Fibroblast of skin of abdomen (primary cell): ENCODE results near the gene TEKTIP1. TPM values are rescaled to one million over a fixed set of nuclear protein-coding genes. Genes with fewer than 3 reads are reported as not detected.

ENCODE experiments used
- DNase-seq: peaks from one replicate; pipeline ENCODE4 v3.0.0-alpha.2; 2013
- polyA plus RNA-seq, 2 experiments: library from polyadenylated mRNA; unstranded; fragments of 120-200 nt; gene quantifications; one replicate each; pipeline ENCODE4 v1.2.1, GENCODE V29; 2013; ENCODE audit not compliant: insufficient read length in 2 of 2

Gene TEKTIP1
- polyA plus RNA-seq (2013, experiment 1 of 2; ENCODE audit: insufficient read length), result 3.7 TPM
- 4.2 TPM for polyA plus RNA-seq (2013, experiment 2 of 2; ENCODE audit: insufficient read length)

DNA sequence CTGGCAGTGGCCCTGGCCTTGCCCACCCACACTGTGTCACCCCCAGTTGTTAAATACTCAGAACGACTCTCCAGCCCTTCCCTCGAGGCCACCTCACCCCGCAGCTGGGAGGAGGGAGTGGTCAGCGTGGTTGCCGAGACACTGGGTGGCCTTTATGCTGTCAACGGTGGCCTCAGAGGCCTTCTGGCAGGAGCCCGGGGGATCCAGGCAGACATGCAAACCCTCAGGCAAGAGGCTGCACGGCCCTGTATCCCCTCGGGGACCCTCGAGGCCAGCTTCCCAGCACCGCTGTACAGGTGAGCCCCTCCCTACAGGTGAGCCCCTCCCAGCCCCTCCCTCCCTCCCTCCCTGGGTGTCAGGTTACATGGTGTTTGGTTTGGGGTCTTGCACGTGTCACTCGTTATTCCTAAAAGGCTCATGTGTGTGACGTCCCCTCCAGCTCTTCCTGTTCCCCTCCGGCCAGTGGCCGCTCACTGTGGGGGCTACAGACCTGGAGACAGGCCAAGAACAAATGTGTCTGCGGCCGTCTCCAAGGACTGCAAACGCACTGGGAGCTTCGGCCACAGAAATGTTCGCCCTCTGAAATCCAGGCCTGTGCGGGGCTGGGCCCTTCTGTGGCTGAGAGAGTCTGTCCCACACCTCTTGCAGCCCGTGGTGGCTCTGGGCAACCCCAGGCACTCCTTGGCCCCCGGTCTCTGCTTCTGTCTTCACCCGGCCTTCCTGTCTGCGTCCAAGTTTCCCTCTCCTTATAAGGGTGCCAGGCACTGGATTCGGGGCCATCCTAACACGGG, at the start of gene TEKTIP1:
Gene TEKTIP1 (plus strand): TSS at position 210 of the 791 bp plus-strand sequence. CDS start 4 bp downstream, at position 214.
- no peak for DNase-seq

- no peak for DNase-seq
Measured at GRCh38 chr19:3491396-3492119, 47.4 kb upstream of the TEKTIP1 start.

DNA sequence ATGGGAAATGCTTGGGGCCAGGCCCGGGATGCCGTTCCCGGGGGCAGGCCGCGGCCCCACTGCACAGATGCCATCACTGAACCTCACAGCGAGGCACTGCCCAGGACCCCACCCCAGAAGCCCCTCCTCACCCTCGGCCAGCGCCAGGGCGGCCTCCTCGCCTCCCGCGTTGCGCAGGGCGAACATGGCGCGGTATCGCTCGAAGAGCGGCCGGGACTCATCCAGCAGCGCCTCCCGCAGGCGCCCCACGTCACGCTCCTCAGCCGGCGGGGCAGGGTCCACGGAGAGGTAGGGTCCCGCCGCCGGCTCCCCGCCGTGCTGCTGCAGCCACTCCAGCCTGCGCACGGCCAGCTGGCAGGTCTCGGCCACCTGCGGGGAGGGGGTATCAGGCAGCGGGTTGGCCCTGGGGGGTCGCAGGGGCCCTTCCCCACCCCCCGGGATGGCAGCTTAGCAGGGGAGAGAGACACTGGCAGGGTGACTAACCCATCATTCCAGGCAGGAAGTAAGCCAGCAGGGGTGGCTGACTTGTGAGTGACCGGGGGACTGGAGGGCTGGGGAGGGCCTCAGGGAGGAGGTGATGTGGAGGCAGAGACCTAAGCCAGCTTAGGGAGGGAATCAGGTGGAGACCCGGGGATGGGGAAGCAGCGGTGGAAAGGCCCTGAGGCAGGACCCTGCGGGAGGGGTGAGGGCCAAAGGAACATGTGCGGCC, 46.7 kb upstream of the TEKTIP1 start:
- no peak for DNase-seq

- no peak for DNase-seq
Measured at GRCh38 chr19:3492919-3493318, 46.1 kb upstream of the TEKTIP1 start.

DNA sequence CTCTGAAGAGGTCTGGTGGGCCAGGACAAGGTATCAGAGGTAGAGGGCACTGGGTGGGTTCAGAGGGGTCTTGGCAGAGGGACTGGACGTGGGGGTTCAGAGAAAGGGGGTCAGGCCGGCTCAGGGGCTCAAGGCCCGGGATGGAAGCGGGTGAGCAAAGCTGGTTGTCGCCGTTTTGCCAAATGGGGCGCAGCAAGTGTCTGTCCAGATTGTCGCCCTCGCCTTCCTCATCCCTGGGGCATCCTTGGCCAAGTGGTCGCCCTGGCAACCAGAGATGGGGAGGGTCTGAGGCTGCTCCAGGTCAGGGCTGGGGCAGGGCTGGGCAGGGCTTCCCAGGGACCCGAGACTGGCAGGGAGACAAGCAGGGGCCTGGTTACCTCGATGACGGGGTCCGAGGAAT, 45.3 kb upstream of the TEKTIP1 start:
- DNase-seq, result no peak

DNA sequence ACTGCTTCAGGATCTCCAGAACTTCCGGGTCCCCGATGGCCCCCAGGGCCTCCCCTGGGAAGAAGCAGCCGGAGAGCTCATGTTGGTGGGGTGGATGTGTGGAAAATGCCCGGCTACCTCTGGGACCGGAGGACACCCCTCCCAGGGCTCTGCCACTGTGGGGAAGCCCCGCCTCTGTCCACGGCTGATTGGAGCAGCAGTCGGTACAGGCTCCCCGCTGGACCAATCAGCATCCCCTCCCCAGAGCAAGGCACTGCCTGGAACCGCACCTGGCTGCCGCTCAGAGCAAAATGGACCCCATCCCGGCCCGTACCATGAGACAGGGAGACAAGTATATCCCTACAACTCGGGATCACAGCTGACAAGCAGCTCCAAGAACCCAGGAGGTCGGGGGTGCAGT, 44.9 kb upstream of the TEKTIP1 start:
- DNase-seq, result no peak

GRCh38 chr19:3494559-3494958, 44.4 kb upstream of the TEKTIP1 start:
- no peak for DNase-seq

- DNase-seq, result no peak
Measured at GRCh38 chr19:3496392-3497273, 42.3 kb upstream of the TEKTIP1 start.

- DNase-seq, result no peak
Measured at GRCh38 chr19:3497757-3498520, 41.0 kb upstream of the TEKTIP1 start.

GRCh38 chr19:3499738-3500428, 39.1 kb upstream of the TEKTIP1 start:
- no peak for DNase-seq

DNA sequence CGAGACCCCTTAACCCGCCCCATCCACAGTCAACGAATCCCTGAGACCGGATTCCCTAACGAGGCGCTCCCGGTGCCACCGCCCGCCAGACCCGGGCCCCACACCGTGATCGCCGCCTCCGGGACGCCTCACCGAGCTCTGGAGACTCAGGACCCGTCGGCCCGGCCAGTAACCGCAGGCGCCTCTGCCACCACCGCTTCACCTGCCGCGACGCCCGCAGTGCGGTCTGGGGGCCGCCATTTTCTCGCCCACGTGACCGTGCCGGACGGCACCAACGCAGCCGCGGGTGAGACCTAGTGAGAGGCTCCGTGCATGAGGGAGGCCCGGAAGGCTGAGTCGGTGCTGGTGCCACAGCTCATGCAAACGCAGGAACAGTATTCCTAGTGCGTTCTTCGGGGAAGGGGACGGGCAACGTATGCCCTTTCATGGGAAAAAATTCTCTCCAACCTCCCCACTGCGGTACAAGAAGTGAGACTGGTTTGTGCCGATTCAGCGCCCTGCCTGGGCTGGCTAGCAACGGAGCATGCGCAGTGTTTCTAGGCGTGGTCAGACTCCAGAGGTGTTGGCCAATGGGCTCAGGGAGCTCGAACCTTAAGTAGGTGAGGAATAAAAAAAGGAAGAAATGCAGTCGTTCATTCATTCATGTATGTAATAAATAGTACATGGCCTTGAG, 38.4 kb upstream of the TEKTIP1 start, which contains the start of gene DOHH:
Gene DOHH (minus strand): TSS at position 246 of the 673 bp plus-strand sequence. CDS start 3,860 bp downstream, outside the sequence.
- peak; percentile 95 for DNase-seq

DNA sequence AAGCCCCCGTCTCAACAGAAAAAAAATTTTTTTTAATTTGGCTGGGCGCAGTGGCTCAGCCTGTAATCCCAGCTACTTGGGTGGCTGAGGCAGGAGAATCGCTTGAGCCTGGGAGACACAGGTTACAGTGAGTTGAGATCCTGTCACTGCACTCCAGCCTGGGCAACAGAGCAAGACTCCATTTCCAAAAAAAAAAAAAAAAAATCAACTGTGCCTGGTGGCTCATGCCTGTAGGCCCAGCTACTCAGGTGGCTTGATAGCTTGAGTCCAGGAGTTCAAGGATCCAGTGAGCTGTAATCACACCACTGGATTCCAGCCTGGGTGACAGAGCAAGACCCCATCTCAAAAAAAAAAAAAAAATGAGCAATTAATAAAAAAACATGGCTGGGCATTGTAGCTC, 37.2 kb upstream of the TEKTIP1 start:
- no peak for DNase-seq

DNA sequence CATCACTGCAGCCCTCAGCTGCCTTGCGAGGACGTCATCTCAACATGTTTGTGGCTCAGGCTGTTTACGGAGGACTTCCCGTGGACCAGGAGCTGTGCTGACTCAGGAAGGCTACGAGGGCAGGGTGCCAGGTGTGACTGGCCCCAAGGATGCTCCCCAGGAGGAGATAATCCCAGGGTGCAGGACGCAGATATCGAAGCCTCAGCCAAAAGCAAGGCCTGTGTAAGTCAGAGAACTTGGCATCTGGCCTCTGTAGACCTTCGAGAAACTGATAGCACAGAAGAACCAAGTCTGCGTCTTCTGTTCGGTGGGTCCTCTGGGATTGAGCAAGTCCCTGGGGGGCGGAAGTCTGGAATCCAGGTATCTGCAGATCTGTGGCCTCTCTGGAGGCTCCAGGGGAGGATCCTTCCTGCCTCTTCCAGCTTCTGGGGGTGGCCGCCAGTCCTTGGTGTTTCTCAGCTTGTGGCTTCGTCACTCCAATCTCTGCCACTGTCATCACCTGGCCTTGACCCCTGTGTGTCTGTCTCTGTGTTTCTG, 35.9 kb upstream of the TEKTIP1 start:
- no peak for DNase-seq

GRCh38 chr19:3504735-3505134, 34.2 kb upstream of the TEKTIP1 start:
- DNase-seq, result no peak

DNA sequence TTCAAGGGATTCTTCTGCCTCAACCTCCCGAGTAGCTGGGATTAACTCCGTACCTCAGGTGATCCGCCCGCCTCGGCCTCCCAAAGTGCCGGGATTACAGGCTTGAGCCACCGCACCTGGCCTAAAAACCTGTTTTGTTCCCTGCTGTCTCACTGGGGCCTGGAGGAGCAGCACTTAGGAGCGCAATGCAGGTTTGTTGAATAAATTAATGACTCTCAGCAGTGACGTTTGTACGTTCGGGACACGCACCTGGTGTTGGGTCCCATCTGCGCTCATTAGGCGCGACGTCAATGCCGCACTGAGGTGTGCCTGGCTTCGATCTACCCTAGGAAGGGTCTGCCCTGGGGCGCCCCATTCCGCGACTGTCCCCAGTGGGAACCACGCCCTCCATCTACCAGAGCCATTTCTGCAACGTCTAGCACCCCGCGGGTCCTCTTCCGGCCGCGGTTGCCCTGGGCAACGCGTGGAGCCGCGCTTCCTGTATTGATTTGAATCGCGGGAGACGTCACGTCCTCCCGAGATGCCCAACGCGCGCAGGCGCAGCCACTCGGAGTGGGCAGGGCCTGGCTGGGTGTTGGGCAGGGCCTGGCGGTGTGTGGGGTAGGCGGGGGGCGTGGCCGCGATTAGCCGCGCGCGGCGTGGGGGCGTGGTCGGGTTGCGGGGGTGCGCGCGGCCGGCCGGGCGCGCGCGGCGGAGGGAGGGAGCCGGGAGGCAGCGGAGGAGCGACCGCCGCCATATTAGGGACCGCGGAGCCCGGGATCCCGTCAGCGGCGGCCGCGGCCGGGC, 33.2 kb upstream of the TEKTIP1 start, which contains the start of gene FZR1:
Gene FZR1 (plus strand): TSS at position 714 of the 786 bp plus-strand sequence. CDS start 16,679 bp downstream, outside the sequence.
- DNase-seq, result peak; percentile 99

DNA sequence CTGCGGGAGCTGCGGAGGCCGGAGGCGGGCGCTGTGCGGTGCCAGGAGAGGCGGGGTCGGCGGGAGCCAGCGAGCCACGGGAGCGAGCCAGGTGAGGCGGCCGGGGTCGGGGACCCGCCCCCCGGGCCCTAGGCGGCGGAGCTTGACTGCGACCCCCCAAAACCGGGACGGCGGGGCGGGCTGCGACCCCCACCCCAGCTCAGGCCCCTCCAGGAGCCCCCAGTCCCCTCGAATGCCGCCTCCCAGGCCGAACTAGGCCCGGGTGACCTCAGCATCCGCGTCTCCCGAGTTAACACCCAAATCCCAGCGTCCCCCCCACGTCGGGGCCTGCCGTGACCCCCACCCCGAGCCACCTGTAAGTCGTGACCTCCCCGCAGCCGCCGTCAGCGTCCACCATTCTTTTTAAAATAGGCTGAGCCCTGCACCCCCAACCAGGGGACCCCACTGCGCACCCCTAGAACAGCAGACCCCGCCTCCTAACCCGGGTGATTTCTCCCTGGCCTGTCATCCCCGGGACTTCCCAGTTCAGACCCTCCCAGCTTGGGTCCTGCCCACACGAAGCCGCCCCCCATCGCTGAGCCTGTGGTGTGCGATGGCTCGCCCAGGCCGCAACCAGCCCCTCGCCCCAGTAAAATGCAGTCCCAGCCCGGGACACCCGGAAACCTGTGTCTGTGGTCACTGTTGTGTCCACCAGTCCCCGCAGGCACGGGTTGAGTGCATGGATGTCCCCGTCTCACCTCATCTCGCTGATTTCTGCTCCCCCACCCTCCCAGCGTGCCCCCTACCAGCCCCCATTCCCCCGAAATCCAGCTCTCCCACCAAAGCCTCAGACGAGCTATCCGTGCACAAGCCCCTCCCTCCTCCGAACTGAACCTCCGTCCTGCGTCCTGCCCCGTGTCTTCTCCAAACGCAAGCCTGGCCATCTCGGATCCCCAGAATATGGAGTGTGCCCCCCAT, 32.3 kb upstream of the TEKTIP1 start:
- DNase-seq, result no peak

DNA sequence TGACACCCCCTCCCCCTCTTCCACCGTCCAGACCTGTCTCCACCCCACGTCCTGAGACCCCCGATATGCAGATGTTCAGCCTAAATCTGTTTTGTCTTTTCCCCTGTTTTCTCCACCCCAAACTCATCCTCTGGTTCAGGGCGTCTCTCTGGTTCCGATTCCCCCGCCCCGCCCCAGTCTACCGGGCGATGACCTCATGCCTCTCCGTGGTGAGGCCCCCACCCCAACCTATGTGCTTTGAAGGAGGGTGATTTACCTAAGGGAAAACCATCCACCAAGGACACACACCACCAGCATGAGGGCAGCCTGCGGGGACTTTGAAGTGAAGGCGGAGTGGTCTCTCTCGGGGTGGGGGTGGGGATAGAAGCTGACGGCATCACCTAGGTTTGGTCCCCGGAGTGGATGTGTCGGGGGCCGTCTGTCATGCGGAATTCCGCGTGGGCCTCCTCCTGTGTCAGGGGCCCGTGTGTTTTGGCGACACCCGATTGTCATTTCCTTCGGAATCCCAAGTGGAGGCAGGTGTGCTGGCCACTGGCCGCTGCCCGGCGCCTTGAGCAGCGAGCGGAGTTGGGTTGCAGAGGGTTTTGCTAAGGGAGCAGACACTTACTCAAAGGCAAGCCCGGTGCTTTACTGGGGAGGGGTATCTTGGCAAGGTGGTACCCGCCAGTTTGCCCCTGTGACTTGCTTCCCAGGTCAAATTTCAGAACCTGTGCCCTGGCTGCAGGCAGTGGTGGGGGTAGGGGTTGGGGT, 31.4 kb upstream of the TEKTIP1 start:
- DNase-seq, result no peak
